Retinal pigment epithelial cell (primary cell): ENCODE measurements around the gene CCAR1.
"Not testable (repeated sequence)": the region's sequence is repeated elsewhere in the genome, so short reads cannot be mapped to it uniquely, and the experiment has no call there.

Experiments
- DNase-seq: peaks from one replicate; pipeline ENCODE4 v3.0.0-alpha.2; 2010; ENCODE audit warnings: low read depth
- H3K4me3 ChIP-seq: 2 replicates; pipeline ENCODE4 v1.5.1; 2011; ENCODE audit warnings: mild to moderate bottlenecking, low read length, control low read depth, moderate library complexity
- CTCF ChIP-seq: conservative IDR thresholded peaks from 2 replicates; pipeline ENCODE4 v1.5.1; 2011; ENCODE audit warnings: low read depth, low read length, control low read depth, inconsistent platforms

CCAR1 gene

GRCh38 chr10:68742397-68742796 is 21.4 kb downstream of the CCAR1 start:
- TF ChIP-seq CTCF, result no peak
- no peak overlapping the region for H3K4me3 ChIP-seq
- DNase-seq, result no peak

- no peak for DNase-seq
- TF ChIP-seq CTCF, result no peak
- no peak overlapping the region for H3K4me3 ChIP-seq
Measured at GRCh38 chr10:68752711-68753350, 31.8 kb downstream of the CCAR1 start.

- H3K4me3 ChIP-seq, result no peak overlapping the region
- DNase-seq, result no peak
- TF ChIP-seq CTCF, result no peak
Measured at GRCh38 chr10:68756246-68756645, 35.2 kb downstream of the CCAR1 start.

GRCh38 chr10:68756766-68757165 is 35.7 kb downstream of the CCAR1 start:
- TF ChIP-seq CTCF, result no peak
- no peak for DNase-seq
- no peak overlapping the region for H3K4me3 ChIP-seq

GRCh38 chr10:68759223-68759863 is 38.3 kb downstream of the CCAR1 start:
- TF ChIP-seq CTCF, result no peak
- no peak overlapping the region for H3K4me3 ChIP-seq
- DNase-seq, result no peak

GRCh38 chr10:68759967-68760366 is 38.9 kb downstream of the CCAR1 start:
- H3K4me3 ChIP-seq, result no peak overlapping the region
- no peak for DNase-seq
- TF ChIP-seq CTCF, result no peak

- DNase-seq, H3K4me3 ChIP-seq: not testable (repeated sequence)
Measured at GRCh38 chr10:68767407-68767806, 46.4 kb downstream of the CCAR1 start.
